Measurements from ENCODE around the gene AFP. TPM values are rescaled to one million over a fixed set of nuclear protein-coding genes. Genes with fewer than 3 reads are reported as not detected.

The AFP gene
- total RNA-seq, 2 experiments from 2014 or later: not detected

- POLR2A ChIA-PET: interaction anchor here (0.9 kb wide), 1 partner anchor 21 kb away, joined by 4 read pairs; no protein-coding TSS in a partner anchor
- H3K4me2 ChIP-seq (ENCODE audit: low read length): no peak overlapping the region
- DNase-seq (ENCODE audit: low spot score): no peak
- no peaks in the 10 kb centered on the region for H3K9me2 ChIP-seq (ENCODE audit: insufficient read depth, low read length)
- intact Hi-C loops (cut with micrococcal nuclease; ENCODE audit: unreplicated experiment): no loop called here
- TF ChIP-seq CTCF (conservative IDR thresholded peaks at IDR 0.05; ENCODE audit: low read length) (no peak), EZH2phosphoT487 (IDR thresholded peaks at IDR 0.05; ENCODE audit: borderline replicate concordance, low read depth, low read length) (no peak)
- no peaks in the 10 kb centered on the region for H4K20me1 ChIP-seq (ENCODE audit: insufficient read depth, low read length)
- BruUV-seq (replicated peaks): no TSS peak
- no peak overlapping the region for H2AFZ ChIP-seq (ENCODE audit: low read length)
- no peak overlapping the region for H3K27ac ChIP-seq (ENCODE audit: low read depth, low read length, poor library complexity, severe bottlenecking)
- H3K9me3 ChIP-seq (ENCODE audit: low read length): no peaks in the 10 kb centered on the region
- H3K4me1 ChIP-seq (ENCODE audit: insufficient read depth, low read length, poor library complexity, severe bottlenecking): no peaks in the 10 kb centered on the region
- H3K79me2 ChIP-seq (ENCODE audit: insufficient read depth, low read depth, low read length): no peaks in the 10 kb centered on the region
- H3K4me3 ChIP-seq (ENCODE audit: low read depth, low read length, poor library complexity, severe bottlenecking): no peak overlapping the region
- no peaks in the 10 kb centered on the region for H3K36me3 ChIP-seq (ENCODE audit: insufficient read depth, low read length)
- CTCF ChIA-PET (ENCODE audit: unreplicated experiment): no interaction called here
Observed at GRCh38 chr4:73417342-73417741, 18.7 kb upstream of the AFP start.

- intact Hi-C loops (cut with micrococcal nuclease; ENCODE audit: unreplicated experiment): no loop called here
- no peaks in the 10 kb centered on the region for H4K20me1 ChIP-seq (ENCODE audit: insufficient read depth, low read length)
- no peaks in the 10 kb centered on the region for H3K4me1 ChIP-seq (ENCODE audit: insufficient read depth, low read length, poor library complexity, severe bottlenecking)
- no peak overlapping the region for H3K27ac ChIP-seq (ENCODE audit: low read depth, low read length, poor library complexity, severe bottlenecking)
- CTCF ChIA-PET (ENCODE audit: unreplicated experiment): no interaction called here
- POLR2A ChIA-PET: interaction anchor here (0.6 to 1.2 kb wide), 3 partner anchors 12 to 489 kb away, joined by 3 to 4 read pairs (median 3); no protein-coding TSS in a partner anchor
- H3K36me3 ChIP-seq (ENCODE audit: insufficient read depth, low read length): no peaks in the 10 kb centered on the region
- BruUV-seq (replicated peaks): no TSS peak
- H2AFZ ChIP-seq (ENCODE audit: low read length): no peak overlapping the region
- DNase-seq (ENCODE audit: low spot score): no peak
- H3K4me3 ChIP-seq (ENCODE audit: low read depth, low read length, poor library complexity, severe bottlenecking): no peak overlapping the region
- no peaks in the 10 kb centered on the region for H3K9me2 ChIP-seq (ENCODE audit: insufficient read depth, low read length)
- TF ChIP-seq CTCF (conservative IDR thresholded peaks at IDR 0.05; ENCODE audit: low read length) (no peak), EZH2phosphoT487 (IDR thresholded peaks at IDR 0.05; ENCODE audit: borderline replicate concordance, low read depth, low read length) (no peak)
- no peaks in the 10 kb centered on the region for H3K79me2 ChIP-seq (ENCODE audit: insufficient read depth, low read depth, low read length)
- no peaks in the 10 kb centered on the region for H3K9me3 ChIP-seq (ENCODE audit: low read length)
- no peak overlapping the region for H3K4me2 ChIP-seq (ENCODE audit: low read length)
Observed at GRCh38 chr4:73417973-73418372, 18.0 kb upstream of the AFP start.

- ChIA-PET POLR2A (interaction anchor here (0.6 to 1.2 kb wide), 2 partner anchors 12 to 488 kb away, joined by 3 read pairs; no protein-coding TSS in a partner anchor), CTCF (ENCODE audit: unreplicated experiment) (no interaction called here)
- intact Hi-C loops (cut with micrococcal nuclease; ENCODE audit: unreplicated experiment): no loop called here
- Histone ChIP-seq H3K4me2 (ENCODE audit: low read length) (no peak overlapping the region), H3K27ac (ENCODE audit: low read depth, low read length, poor library complexity, severe bottlenecking) (no peak overlapping the region), H3K4me3 (ENCODE audit: low read depth, low read length, poor library complexity, severe bottlenecking) (no peak overlapping the region), H4K20me1 (ENCODE audit: insufficient read depth, low read length) (no peaks in the 10 kb centered on the region), H2AFZ (ENCODE audit: low read length) (no peak overlapping the region), H3K4me1 (ENCODE audit: insufficient read depth, low read length, poor library complexity, severe bottlenecking) (no peaks in the 10 kb centered on the region), H3K79me2 (ENCODE audit: insufficient read depth, low read depth, low read length) (no peaks in the 10 kb centered on the region), H3K36me3 (ENCODE audit: insufficient read depth, low read length) (no peaks in the 10 kb centered on the region), H3K9me2 (ENCODE audit: insufficient read depth, low read length) (no peaks in the 10 kb centered on the region), H3K9me3 (ENCODE audit: low read length) (no peaks in the 10 kb centered on the region)
- no TSS peak for BruUV-seq (replicated peaks)
- TF ChIP-seq EZH2phosphoT487 (IDR thresholded peaks at IDR 0.05; ENCODE audit: borderline replicate concordance, low read depth, low read length): no peak
- TF ChIP-seq CTCF (conservative IDR thresholded peaks at IDR 0.05; ENCODE audit: low read length): no peak
- DNase-seq (ENCODE audit: low spot score): no peak
Observed at GRCh38 chr4:73418677-73419076, 17.3 kb upstream of the AFP start.

Data from OCI-LY7 (cell line).